A673 (cell line): ENCODE data around the gene UGGT2. TPM values are rescaled to one million over a fixed set of nuclear protein-coding genes. Genes with fewer than 3 reads are reported as not detected.

Experiments used
- BruUV-seq: library from RNA; stranded (reverse); fragments of 400-500 nt; replicated peaks from 2 replicates; lab custom pipeline; 2021; lab: Mats Ljungman, UMichigan
- CTCF ChIA-PET: fragments of 300-600 bp; sonication (Branson Sonifier 250); formaldehyde crosslinking; loops from one replicate; lab custom pipeline; 2022; ENCODE audit warnings: antibody characterized with exemption; lab: Charles Lee
- POLR2A ChIA-PET: fragments of 300-600 bp; sonication (Branson Sonifier 250); formaldehyde crosslinking; loops from one replicate; lab custom pipeline; 2022; ENCODE audit warnings: antibody characterized with exemption; ENCODE audit not compliant: low non-redundant PET; lab: Charles Lee
- DNase-seq: peaks from one replicate; pipeline ENCODE4 v3.0.0-alpha.2; 2015; ENCODE audit warnings: low spot score
- H3K27ac ChIP-seq: fragments of 200-600 bp; sonication (generic); 2 replicates; pipeline ENCODE4 v1.5.1; 2016; ENCODE audit warnings: mixed run types, low read depth, mild to moderate bottlenecking, mixed read lengths, antibody characterized with exemption, low read length; ENCODE audit not compliant: poor library complexity, severe bottlenecking
- H3K27me3 ChIP-seq: fragments of 200-600 bp; sonication (generic); replicated peaks from 2 replicates; pipeline ENCODE4 v1.6.1; 2017; ENCODE audit warnings: mixed run types, low read depth, mild to moderate bottlenecking, mixed read lengths, antibody characterized with exemption, low read length; ENCODE audit not compliant: insufficient read depth, poor library complexity
- H3K36me3 ChIP-seq: fragments of 200-600 bp; sonication (generic); 2 replicates; pipeline ENCODE4 v1.6.1; 2016; ENCODE audit warnings: mixed run types, mild to moderate bottlenecking, mixed read lengths, antibody characterized with exemption, low read length; ENCODE audit not compliant: insufficient read depth, poor library complexity, severe bottlenecking
- H3K4me1 ChIP-seq: fragments of 200-600 bp; sonication (generic); 2 replicates; pipeline ENCODE4 v1.6.1; 2017; ENCODE audit warnings: mixed run types, mild to moderate bottlenecking, mixed read lengths, antibody characterized with exemption, low read length; ENCODE audit not compliant: insufficient read depth, poor library complexity, severe bottlenecking
- H3K4me3 ChIP-seq: fragments of 200-600 bp; sonication (generic); 2 replicates; pipeline ENCODE4 v1.5.1; 2016; ENCODE audit warnings: low read depth, mixed run types, mild to moderate bottlenecking, mixed read lengths, low read length; ENCODE audit not compliant: poor library complexity, severe bottlenecking
- H3K9me3 ChIP-seq: fragments of 200-600 bp; sonication (generic); 2 replicates; pipeline ENCODE4 v1.6.1; 2016; ENCODE audit warnings: mixed run types, low read depth, mild to moderate bottlenecking, mixed read lengths, antibody characterized with exemption, low read length; ENCODE audit not compliant: poor library complexity, severe bottlenecking
- CTCF ChIP-seq: fragments of 300-800, 200-600 bp; sonication (generic); conservative IDR thresholded peaks from 2 replicates; pipeline ENCODE4 v1.5.1; 2017; ENCODE audit warnings: low read depth, mild to moderate bottlenecking, antibody characterized with exemption, low read length, moderate library complexity, mixed read lengths
- EZH2 ChIP-seq: fragments of 200-600 bp; sonication (generic); IDR thresholded peaks from 2 replicates; pipeline ENCODE4 v1.6.1; 2017; ENCODE audit warnings: borderline replicate concordance, low read depth, mild to moderate bottlenecking, mixed read lengths, antibody characterized with exemption, low read length; ENCODE audit not compliant: poor library complexity, severe bottlenecking
- intact Hi-C: fragments of 100-400 bp; cut with micrococcal nuclease; formaldehyde crosslinking; loops from one replicate; pipeline ENCODE4 v1.10.0; 2022; ENCODE audit not compliant: unreplicated experiment
- total RNA-seq: library from RNA; stranded (reverse); gene quantifications from 2 replicates; pipeline ENCODE4 v1.2.3, GENCODE V29; 2021

Gene UGGT2
- total RNA-seq, 1 experiment from 2014 or later = 10.1 TPM

DNA sequence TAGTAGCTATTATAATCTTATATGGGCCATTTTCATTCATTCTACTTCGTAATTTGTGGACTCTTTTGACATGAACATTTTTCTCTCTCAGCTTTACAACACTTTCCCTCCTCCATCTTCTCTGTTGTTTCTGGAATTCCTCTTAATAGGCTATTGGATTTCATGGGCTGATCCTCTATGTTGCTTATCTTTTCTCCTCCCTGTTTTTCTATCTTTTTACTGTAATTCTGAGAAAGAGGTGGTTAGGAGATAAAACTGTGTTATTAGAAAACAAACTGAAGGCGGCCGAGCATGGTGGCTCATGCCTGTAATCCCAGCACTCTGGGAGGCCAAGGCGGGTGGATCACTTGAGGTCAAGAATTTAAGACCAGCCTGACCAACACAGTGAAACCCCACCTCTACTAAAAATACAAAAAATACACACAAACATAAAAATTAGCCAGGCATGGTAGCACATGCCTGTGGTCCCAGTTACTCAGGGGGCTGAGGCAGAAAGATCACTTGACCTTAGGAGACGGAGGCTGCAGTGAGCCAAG is 188.1 kb downstream of the UGGT2 start:
- H3K4me1 ChIP-seq = no peaks in the 10 kb centered on the region
- H3K9me3 ChIP-seq = no peaks in the 10 kb centered on the region
- intact Hi-C loops = no loop called here
- H3K27ac ChIP-seq = no peak overlapping the region
- no peak overlapping the region for H3K4me3 ChIP-seq
- ChIA-PET CTCF (no interaction called here), POLR2A (no interaction called here)
- no peak for DNase-seq
- no TSS peak for BruUV-seq
- H3K36me3 ChIP-seq = no peaks in the 10 kb centered on the region
- H3K27me3 ChIP-seq = no peaks in the 10 kb centered on the region
- TF ChIP-seq EZH2 (no peak), CTCF (no peak)

- no TSS peak for BruUV-seq
- ChIA-PET CTCF (no interaction called here), POLR2A (no interaction called here)
- TF ChIP-seq CTCF (no peak), EZH2 (no peak)
- no peak for DNase-seq
- Histone ChIP-seq H3K27ac (no peak overlapping the region), H3K4me1 (no peaks in the 10 kb centered on the region), H3K36me3 (no peaks in the 10 kb centered on the region), H3K27me3 (no peaks in the 10 kb centered on the region), H3K4me3 (no peak overlapping the region), H3K9me3 (no peaks in the 10 kb centered on the region)
- intact Hi-C loops = no loop called here
These were observed 190.8 kb downstream of the UGGT2 start for GRCh38 chr13:95862408-95862807.

DNA sequence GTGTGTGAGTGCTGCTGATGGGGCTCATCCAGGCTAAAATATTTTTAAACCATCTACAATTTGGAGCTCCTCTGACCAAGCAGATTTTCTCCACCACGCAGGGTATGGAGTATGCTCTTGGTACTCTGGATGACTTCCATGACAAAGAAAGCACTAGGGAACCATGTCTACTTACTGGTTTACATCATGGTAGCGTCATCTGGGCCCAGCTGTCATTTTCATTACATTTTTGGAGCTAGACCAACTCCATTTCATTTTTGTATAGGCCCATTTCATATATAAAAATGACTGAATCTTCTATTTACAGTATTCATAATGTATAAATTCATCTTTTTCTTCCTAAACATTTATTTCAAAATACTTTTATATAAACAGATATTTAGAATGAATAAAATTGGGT is 191.9 kb downstream of the UGGT2 start:
- CTCF ChIA-PET = no interaction called here
- DNase-seq = no peak
- Histone ChIP-seq H3K9me3 (no peaks in the 10 kb centered on the region), H3K4me3 (no peak overlapping the region), H3K27me3 (no peaks in the 10 kb centered on the region), H3K36me3 (no peaks in the 10 kb centered on the region), H3K27ac (no peak overlapping the region), H3K4me1 (no peaks in the 10 kb centered on the region)
- intact Hi-C loops = no loop called here
- TF ChIP-seq CTCF (no peak), EZH2 (no peak)
- no TSS peak for BruUV-seq
- POLR2A ChIA-PET = no interaction called here
